GM10847 (cell line): Measurements from ENCODE around the gene DISC1.

Experiments used
- POLR2A ChIP-seq: IDR thresholded peaks from 2 replicates; pipeline ENCODE4 v1.6.1; 2011; ENCODE audit not compliant: insufficient read length; ENCODE audit errors: extremely low read depth

The DISC1 gene

DNA sequence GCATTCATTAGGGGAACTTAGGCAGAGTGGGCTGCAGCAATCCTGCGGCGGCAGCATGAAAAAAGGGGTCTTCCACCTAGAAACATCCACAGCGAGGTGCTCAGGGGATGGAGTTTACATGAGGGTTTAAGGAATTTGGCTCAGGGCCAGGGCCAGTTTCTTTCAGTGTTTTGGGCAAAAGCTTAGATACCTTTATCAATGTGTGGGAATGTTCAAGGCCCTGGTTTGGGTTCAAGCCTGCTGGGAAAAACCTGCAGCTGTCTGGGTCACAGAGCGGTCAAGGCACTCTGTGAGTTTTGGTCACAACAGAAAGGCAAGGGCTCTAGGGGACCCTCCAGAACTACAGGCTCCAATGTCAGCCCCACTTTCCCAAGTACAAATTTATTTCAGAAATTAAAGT, 230.3 kb downstream of the DISC1 start:
- TF ChIP-seq POLR2A: no peak

DNA sequence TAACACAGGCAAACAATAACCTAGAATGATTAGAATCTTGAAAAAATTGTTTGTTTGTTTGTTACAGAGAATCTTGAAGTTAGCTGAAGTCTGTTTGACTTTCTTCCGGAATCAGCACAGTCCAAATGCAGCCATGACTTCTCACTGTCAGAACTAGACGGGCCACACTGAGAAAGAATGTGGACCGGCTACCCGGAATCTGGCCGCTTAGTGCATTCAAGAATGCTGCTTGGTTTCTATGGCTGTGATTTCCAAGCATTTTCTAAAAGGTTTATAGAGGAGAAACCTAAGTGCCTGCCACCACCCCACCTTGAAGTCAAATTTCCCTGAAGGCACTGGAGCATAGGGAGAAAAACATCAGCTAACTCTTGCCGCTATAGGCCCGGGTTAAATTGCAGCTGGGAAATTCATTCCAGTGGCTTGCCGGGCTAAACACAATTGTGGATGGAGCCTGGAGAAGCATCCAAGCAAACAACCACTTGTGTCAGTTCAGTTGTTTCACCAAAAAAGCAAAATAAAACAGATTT, 231.1 kb downstream of the DISC1 start:
- no peak for TF ChIP-seq POLR2A

DNA sequence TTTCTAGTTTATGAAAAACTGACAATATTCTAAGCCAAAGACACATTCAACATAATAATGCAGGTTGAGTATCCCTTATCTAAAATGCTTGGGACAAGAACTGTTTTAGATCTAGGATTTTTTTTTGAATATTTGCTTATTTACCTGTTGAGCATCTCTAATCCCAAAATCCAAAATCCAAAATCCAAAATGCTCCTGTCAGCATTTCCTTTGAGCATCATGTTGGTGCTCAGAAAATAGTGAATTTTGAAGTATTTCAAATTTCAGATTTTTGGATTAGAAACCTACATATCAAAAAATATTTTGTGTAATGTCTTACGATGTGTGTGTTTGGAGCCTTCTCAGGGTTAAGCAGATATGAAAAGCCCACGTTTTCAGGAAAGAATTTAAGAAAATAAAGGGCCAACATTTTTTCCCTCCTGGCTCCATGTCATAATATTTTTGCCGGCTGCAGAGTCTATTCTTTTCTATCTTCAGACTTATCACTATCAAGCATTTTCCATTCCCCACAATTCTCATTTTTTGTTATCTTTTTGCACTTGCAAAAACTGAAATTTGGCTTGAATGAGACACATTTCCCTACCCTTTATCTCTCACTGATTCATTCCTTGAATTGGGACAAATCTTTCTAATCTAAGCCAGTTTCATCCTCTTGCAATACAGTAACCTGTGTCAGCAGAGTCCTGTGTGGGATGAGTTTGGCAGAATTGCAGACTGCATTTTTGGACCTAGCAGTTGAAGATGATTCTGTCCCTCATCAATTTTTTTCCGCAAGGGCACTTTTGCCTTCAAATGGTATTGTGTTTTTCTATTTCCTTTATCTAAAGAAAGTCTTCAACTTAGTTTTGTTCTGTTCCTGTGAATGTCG, 233.9 kb downstream of the DISC1 start:
- TF ChIP-seq POLR2A: no peak

DNA sequence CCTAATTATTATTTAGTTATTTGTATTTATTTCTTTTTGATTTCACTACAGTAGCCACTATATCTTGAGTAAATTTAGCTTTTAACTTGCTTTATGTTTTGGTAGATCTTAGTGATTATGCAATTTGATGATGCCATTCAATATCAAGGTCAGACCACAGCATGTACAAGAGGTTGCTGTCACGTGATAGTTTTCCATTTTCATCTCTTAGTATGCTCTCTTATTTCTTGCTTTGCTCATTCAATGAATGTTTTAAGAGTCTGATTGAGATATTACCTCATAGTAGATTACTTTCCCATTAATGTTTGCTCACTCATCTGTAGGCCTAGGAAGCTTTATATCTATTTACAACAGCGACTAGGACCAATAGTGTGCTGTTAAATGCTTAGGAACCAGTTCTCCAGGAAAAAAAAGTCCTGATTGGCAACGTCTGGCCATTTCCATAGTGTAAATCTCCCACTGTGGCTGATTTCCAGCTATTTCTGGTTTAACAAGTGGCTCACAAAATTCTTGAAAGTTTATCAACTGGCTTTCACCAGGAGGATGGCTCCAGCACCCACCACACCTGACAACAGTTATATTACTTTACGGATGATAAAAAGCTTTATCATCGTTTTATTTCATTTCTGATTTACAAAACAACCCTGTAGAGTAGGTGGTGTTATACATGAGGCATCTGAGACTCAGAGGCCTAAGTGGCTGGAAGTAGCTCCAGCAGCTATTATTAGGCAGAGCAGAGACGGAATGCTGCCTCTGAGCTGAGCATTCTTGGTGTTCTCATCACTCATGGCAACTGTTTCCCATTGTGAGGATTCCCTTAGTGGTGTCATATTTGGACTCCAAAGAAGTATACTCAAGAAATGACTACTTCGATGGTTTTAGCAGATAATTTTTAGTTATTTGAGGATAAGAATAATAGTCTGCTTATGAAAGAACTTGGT, 235.2 kb downstream of the DISC1 start:
- no peak for TF ChIP-seq POLR2A

DNA sequence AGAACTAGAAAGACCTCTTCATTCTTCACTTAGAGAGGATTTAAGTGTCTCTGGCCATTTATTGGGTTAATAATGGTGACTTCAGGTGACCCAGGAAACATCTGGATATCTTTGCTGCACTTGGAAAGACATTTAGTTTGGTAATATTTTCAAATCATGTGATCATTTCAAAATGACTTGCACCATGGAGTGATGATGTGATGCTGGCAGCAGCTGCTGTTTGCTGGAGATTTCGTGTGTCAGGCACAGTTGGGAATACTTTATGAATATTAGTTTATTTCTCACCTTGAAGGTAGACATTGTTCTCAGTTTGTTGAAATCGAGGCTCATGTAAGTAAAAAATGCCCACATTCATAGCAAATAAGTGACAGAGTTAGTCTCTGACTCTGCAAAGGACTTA, 236.0 kb downstream of the DISC1 start:
- no peak for TF ChIP-seq POLR2A

DNA sequence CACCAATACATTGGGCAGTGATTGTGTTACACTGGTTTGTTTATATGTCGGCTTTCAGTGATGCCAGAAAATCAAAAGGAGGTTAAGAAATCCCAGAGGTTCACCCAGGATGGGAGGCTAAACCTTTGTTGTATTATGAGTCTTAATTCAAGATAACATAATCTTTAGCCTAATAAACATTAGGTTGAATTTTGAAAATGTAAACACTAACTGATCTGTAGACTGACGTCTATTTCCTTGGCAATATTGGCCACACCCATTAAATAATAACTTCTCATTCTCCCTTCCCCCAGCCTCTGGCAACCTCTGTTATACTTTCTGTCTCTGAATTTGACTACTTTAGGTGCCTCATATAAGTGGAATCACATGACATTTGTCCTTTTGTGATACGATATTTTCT, 238.7 kb downstream of the DISC1 start:
- TF ChIP-seq POLR2A: no peak

- no peak for TF ChIP-seq POLR2A
Measured at GRCh38 chr1:231866392-231867331, 240.1 kb downstream of the DISC1 start.

- TF ChIP-seq POLR2A: no peak
Measured at GRCh38 chr1:231867607-231868006, 241.0 kb downstream of the DISC1 start.

- TF ChIP-seq POLR2A: no peak
Measured at GRCh38 chr1:231869364-231869763, 242.8 kb downstream of the DISC1 start.

- no peak for TF ChIP-seq POLR2A
Measured at GRCh38 chr1:231871471-231871870, 244.9 kb downstream of the DISC1 start.

- no peak for TF ChIP-seq POLR2A
Measured at GRCh38 chr1:231871878-231872277, 245.3 kb downstream of the DISC1 start.

GRCh38 chr1:231872461-231872910, 245.9 kb downstream of the DISC1 start:
- no peak for TF ChIP-seq POLR2A

DNA sequence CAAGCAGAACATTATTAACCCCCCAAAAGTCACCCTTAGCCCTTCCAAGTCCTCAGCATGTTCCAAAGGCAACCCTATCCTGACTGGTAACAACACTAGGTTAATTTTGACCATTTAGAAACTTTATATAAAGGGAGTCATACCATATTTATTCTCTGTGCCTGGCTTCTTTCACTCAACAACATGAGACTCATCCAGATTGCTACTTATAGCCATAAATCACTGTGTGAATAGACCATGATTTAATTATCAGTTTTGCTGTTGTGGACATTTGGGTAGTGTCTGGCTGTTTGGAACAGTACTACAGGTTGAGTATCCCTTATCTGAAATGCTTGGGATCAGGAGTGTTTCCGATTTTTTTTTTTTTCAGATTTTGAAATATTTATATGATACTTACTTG, 252.1 kb downstream of the DISC1 start:
- no peak for TF ChIP-seq POLR2A

GRCh38 chr1:231879296-231879695, 252.7 kb downstream of the DISC1 start:
- no peak for TF ChIP-seq POLR2A

- TF ChIP-seq POLR2A: no peak
Measured at GRCh38 chr1:231882333-231882732, 255.7 kb downstream of the DISC1 start.
